DMS153 treated with DMSO at 0.1 percent for 48 hours (cell line): ENCODE data around the gene GNB3.

ENCODE experiments used
- DNase-seq: peaks from one replicate; lab custom pipeline; 2025; ENCODE audit not compliant: unreplicated experiment; lab: John Stamatoyannopoulos, UW

Gene GNB3

GRCh38 chr12:6823182-6824084, 17.3 kb upstream of the GNB3 start:
- DNase-seq, result no peak

DNA sequence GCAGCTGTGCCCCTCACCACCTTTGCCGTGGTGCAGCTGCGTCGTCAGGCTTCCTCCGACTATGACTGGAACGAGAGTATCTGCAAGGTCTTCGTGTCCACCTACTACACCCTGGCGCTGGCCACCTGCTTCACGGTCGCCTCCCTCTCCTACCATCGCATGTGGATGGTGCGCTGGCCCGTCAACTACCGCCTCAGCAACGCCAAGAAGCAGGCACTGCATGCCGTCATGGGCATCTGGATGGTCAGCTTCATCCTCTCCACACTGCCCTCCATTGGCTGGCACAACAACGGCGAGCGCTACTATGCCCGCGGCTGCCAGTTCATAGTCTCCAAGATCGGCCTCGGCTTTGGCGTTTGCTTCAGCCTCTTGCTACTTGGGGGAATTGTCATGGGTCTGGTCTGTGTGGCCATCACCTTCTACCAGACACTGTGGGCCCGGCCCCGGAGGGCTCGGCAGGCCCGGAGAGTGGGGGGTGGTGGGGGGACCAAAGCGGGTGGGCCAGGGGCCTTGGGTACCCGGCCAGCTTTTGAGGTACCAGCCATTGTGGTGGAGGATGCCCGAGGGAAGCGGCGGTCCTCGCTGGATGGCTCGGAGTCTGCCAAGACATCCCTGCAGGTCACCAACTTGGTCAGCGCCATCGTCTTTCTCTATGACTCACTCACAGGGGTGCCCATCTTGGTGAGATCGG, 16.5 kb upstream of the GNB3 start:
- DNase-seq, result no peak

- no peak for DNase-seq
These were observed 15.8 kb upstream of the GNB3 start for GRCh38 chr12:6824901-6825381.

GRCh38 chr12:6825398-6826124, 15.2 kb upstream of the GNB3 start:
- peak; percentile 83 for DNase-seq

GRCh38 chr12:6826125-6826733, 14.5 kb upstream of the GNB3 start:
- no peak for DNase-seq

GRCh38 chr12:6826734-6827436, 13.8 kb upstream of the GNB3 start:
- no peak for DNase-seq

GRCh38 chr12:6827437-6827911, 13.3 kb upstream of the GNB3 start:
- DNase-seq, result peak; percentile 55

- DNase-seq, result peak; percentile 22
These were observed 12.5 kb upstream of the GNB3 start, which contains the start of gene P3H3 for GRCh38 chr12:6827982-6828780. Gene P3H3 (plus strand): TSS chr12:6828407. CDS start chr12:6828441, 34 bp downstream.

GRCh38 chr12:6828781-6829535, 11.8 kb upstream of the GNB3 start:
- no peak for DNase-seq

DNA sequence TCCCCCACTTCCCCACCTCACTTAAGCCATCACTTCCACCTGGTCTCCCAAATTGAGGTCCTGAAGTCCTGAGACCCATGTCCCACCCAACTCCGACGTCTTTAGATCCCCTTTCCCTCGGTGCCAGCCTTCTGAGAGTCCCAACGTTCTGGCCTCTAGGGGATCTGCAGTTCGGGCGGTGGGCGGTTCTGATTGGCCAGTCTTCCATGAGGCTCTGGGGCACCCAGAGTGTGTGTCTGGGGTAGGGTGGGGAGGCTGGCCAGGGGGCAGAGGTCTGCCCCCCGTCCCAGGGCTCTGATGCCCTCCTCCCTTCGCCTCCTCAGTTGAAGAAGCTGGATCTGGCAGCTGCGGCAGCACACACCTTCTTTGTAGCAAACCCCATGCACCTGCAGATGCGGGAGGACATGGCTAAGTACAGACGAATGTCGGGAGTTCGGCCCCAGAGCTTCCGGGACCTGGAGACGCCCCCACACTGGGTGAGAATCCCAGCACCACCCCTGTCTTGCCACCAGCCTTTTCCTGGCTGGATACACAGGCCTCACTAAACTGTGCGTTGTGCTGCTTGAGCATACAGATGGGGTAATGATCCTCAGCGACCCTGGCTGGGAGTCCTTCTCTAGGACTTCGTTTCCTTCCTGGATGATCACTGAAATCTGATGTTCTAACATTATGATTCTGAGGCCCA, 11.0 kb upstream of the GNB3 start:
- DNase-seq, result no peak

- DNase-seq, result no peak
These were observed 10.3 kb upstream of the GNB3 start for GRCh38 chr12:6830286-6830890.

DNA sequence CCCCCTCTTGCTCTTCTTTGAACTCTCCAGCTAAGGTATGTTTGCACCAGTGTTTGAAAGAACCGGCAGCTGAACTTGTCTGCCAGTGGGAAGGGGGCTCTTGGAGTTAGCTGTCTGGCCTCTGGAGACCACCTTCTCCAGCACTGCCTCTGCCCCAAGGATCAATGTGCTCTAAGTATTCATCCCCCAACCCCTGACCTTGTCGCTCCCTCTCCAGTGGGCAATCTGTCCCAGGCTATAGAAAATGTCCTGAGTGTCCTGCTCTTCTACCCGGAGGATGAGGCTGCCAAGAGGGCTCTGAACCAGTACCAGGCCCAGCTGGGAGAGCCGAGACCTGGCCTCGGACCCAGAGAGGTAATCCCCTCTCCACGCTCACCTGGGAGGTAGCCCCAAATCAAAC, 9.7 kb upstream of the GNB3 start:
- no peak for DNase-seq

- DNase-seq, result no peak
These were observed 9.2 kb upstream of the GNB3 start for GRCh38 chr12:6831450-6831995.

- DNase-seq, result no peak
These were observed 8.6 kb upstream of the GNB3 start for GRCh38 chr12:6832125-6832524.

DNA sequence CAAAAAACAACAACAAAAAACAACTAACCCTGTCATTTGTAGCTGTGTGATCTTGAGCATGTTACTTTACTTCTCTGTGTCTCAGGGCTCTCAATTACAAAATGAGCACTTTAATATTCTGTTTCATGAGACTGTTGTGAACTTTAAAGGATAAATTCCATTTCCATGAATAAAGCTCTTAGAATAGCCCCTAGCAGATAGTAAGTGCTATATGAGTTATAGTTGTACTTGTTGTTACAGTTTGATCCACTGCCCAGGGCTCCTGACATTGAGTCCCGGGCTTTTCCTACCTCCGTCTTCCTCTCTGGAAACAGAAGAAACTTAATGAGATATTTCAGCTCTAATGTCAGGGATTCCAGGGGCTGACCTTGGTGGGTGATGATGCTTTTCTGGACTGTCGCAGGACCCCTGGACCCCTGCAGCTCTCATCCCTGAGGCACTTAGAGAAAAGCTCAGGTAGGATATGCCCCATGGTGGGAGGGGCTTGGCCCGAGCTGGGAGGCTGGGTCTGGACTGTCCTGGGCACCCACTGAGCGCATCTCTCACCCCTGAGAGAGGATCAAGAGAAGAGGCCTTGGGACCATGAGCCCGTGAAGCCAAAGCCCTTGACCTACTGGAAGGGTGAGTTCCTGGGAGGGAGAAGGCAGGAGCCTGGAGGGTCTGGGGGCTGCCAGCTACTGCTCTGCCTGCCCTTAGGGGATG, 7.4 kb upstream of the GNB3 start:
- no peak for DNase-seq

- no peak for DNase-seq
These were observed 6.5 kb upstream of the GNB3 start for GRCh38 chr12:6834254-6834653.

DNA sequence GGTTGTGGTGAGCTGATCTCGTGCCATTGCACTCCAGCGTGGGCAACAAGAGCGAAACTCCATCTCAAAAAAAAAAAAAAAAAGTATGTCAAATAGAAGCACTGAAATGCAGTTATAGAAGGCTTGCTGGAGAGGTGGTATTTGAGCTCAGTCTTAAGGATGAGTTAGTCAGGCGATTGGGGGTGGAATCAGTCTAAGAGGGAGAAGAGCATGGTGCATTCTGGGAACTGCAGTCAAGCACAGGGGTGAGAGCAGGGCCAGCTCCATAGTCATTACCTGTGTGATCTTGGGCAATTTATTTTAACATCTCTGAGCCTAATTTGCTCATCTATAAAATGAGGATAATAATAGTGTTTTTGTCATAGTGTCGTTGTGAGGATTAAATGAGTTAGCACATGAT, 5.9 kb upstream of the GNB3 start:
- no peak for DNase-seq
